Astrocyte (in vitro differentiated cells and primary cell): ENCODE data around the gene DAO. TPM values are rescaled to one million over a fixed set of nuclear protein-coding genes. Genes with fewer than 3 reads are reported as not detected.
A peak's percentile ranks its signal among the peaks of the same experiment; 100 is the strongest.

ENCODE experiments used
- DNase-seq: peaks from one replicate; pipeline ENCODE4 v3.0.0-alpha.2; 2010; ENCODE audit warnings: low read depth
- FAIRE-seq: peaks from 2 replicates; lab custom pipeline; 2011; peaks lifted over from hg19 to GRCh38; lab: Jason Lieb, UNC
- H2AFZ ChIP-seq: 2 replicates; pipeline ENCODE4 v1.6.0; 2012; ENCODE audit warnings: low read depth, low read length, inconsistent platforms
- H3K27ac ChIP-seq: 2 replicates; pipeline ENCODE4 v1.5.1; 2011; ENCODE audit warnings: low read depth, low read length, inconsistent platforms
- H3K27me3 ChIP-seq: 2 replicates; pipeline ENCODE4 v1.6.0; 2011; ENCODE audit warnings: low read length, inconsistent platforms; ENCODE audit not compliant: insufficient read depth
- H3K36me3 ChIP-seq: 2 replicates; pipeline ENCODE4 v1.5.1; 2011; ENCODE audit warnings: low read length, inconsistent platforms; ENCODE audit not compliant: insufficient read depth
- H3K4me1 ChIP-seq: 2 replicates; pipeline ENCODE4 v1.5.1; 2011; ENCODE audit warnings: low read length, inconsistent platforms; ENCODE audit not compliant: insufficient read depth
- H3K4me2 ChIP-seq: 2 replicates; pipeline ENCODE4 v1.6.0; 2012; ENCODE audit warnings: low read length, inconsistent platforms
- H3K4me3 ChIP-seq: 2 replicates; pipeline ENCODE4 v1.5.1; 2011; ENCODE audit warnings: low read depth, mild to moderate bottlenecking, low read length, inconsistent platforms; ENCODE audit not compliant: insufficient read depth
- H3K79me2 ChIP-seq: 2 replicates; pipeline ENCODE4 v1.6.0; 2012; ENCODE audit warnings: mild to moderate bottlenecking, low read length, inconsistent platforms; ENCODE audit not compliant: insufficient read depth
- H3K9ac ChIP-seq: 2 replicates; pipeline ENCODE4 v1.6.0; 2012; ENCODE audit warnings: mild to moderate bottlenecking, low read length, inconsistent platforms
- H3K9me3 ChIP-seq: 2 replicates; pipeline ENCODE4 v1.5.1; 2012; ENCODE audit warnings: low read depth, mild to moderate bottlenecking, low read length, inconsistent platforms; ENCODE audit not compliant: insufficient read depth
- H4K20me1 ChIP-seq: 2 replicates; pipeline ENCODE4 v1.6.0; 2012; ENCODE audit warnings: low read length, inconsistent platforms; ENCODE audit not compliant: insufficient read depth
- H3K27ac Mint-ChIP-seq: one replicate; pipeline ENCODE4 v1.8.0; 2021; ENCODE audit warnings: mild to moderate bottlenecking, mixed read lengths; ENCODE audit not compliant: unreplicated experiment
- H3K27me3 Mint-ChIP-seq: one replicate; pipeline ENCODE4 v1.8.0; 2021; ENCODE audit warnings: low read depth, mixed read lengths; ENCODE audit not compliant: unreplicated experiment
- H3K36me3 Mint-ChIP-seq: one replicate; pipeline ENCODE4 v1.8.0; 2021; ENCODE audit warnings: low read depth, mixed read lengths; ENCODE audit not compliant: unreplicated experiment
- H3K4me1 Mint-ChIP-seq: one replicate; pipeline ENCODE4 v1.8.0; 2021; ENCODE audit warnings: low read depth, mixed read lengths; ENCODE audit not compliant: unreplicated experiment
- H3K4me3 Mint-ChIP-seq: one replicate; pipeline ENCODE4 v1.8.0; 2021; ENCODE audit warnings: mild to moderate bottlenecking, moderate library complexity, mixed read lengths; ENCODE audit not compliant: unreplicated experiment
- H3K9me3 Mint-ChIP-seq: one replicate; pipeline ENCODE4 v1.8.0; 2021; ENCODE audit warnings: mild to moderate bottlenecking, mixed read lengths; ENCODE audit not compliant: unreplicated experiment
- CTCF ChIP-seq: IDR thresholded peaks from 2 replicates; pipeline ENCODE4 v1.5.1; 2011; ENCODE audit warnings: low read depth, mild to moderate bottlenecking, inconsistent platforms, low read length, moderate library complexity; ENCODE audit not compliant: insufficient read depth
- EZH2 ChIP-seq: IDR thresholded peaks from 2 replicates; pipeline ENCODE4 v1.6.1; 2012; ENCODE audit warnings: mild to moderate bottlenecking, low read length, inconsistent platforms; ENCODE audit not compliant: insufficient read depth
- total RNA-seq: library from RNA; stranded (reverse); gene quantifications from 2 replicates; pipeline ENCODE4 v1.2.1, GENCODE V29; 2021

Gene DAO
- total RNA-seq, 1 donor from 2014 or later = not detected

GRCh38 chr12:108854451-108855283 lies 25.2 kb upstream of the DAO start:
- H3K36me3 ChIP-seq = peaks cover 10% of the 10 kb centered on the region
- FAIRE-seq (no peak), DNase-seq (peak; percentile 100)
- no peaks in the 10 kb centered on the region for H3K27me3 ChIP-seq
- H4K20me1 ChIP-seq = no peaks in the 10 kb centered on the region
- peak overlapping the region; percentile 99 for H3K27ac Mint-ChIP-seq
- peak overlapping the region; percentile 97 for H3K4me3 Mint-ChIP-seq
- no peak overlapping the region for H2AFZ ChIP-seq
- TF ChIP-seq EZH2 (no peak), CTCF (no peak)
- H3K27ac ChIP-seq = peak overlapping the region; percentile 100
- peak overlapping the region; percentile 100 for H3K9ac ChIP-seq
- H3K79me2 ChIP-seq = peaks cover 67% of the 10 kb centered on the region
- peaks cover 53% of the 10 kb centered on the region for H3K4me1 Mint-ChIP-seq
- H3K4me3 ChIP-seq = peak overlapping the region; percentile 99
- peaks cover 8% of the 10 kb centered on the region for H3K36me3 Mint-ChIP-seq
- H3K9me3 Mint-ChIP-seq = peaks cover 3% of the 10 kb centered on the region
- H3K27me3 Mint-ChIP-seq = no peaks in the 10 kb centered on the region
- peaks cover 2% of the 10 kb centered on the region for H3K9me3 ChIP-seq
- peak overlapping the region; percentile 100 for H3K4me2 ChIP-seq
- H3K4me1 ChIP-seq = peaks cover 59% of the 10 kb centered on the region

- peaks cover 3% of the 10 kb centered on the region for H3K9me3 Mint-ChIP-seq
- no peak overlapping the region for H2AFZ ChIP-seq
These were observed 24.4 kb upstream of the DAO start for GRCh38 chr12:108855284-108856169.

More at GRCh38 chr12:108855284-108856169, 24.4 kb upstream of the DAO start:
- peak overlapping the region; percentile 100 for H3K4me2 ChIP-seq
- TF ChIP-seq EZH2 = no peak
- no peak for TF ChIP-seq CTCF
- peaks cover 53% of the 10 kb centered on the region for H3K4me1 Mint-ChIP-seq
- peak overlapping the region; percentile 100 for H3K27ac ChIP-seq
- H3K36me3 ChIP-seq = peaks cover 10% of the 10 kb centered on the region
- H3K27ac Mint-ChIP-seq = peak overlapping the region; percentile 99
- no peaks in the 10 kb centered on the region for H4K20me1 ChIP-seq
- peak overlapping the region; percentile 99 for H3K4me3 ChIP-seq
- no peaks in the 10 kb centered on the region for H3K27me3 Mint-ChIP-seq
- peaks cover 2% of the 10 kb centered on the region for H3K9me3 ChIP-seq
- FAIRE-seq (no peak), DNase-seq (peak; percentile 34)
- H3K9ac ChIP-seq = peak overlapping the region; percentile 100
- peaks cover 67% of the 10 kb centered on the region for H3K79me2 ChIP-seq
- H3K36me3 Mint-ChIP-seq = peaks cover 8% of the 10 kb centered on the region
- H3K27me3 ChIP-seq = no peaks in the 10 kb centered on the region
- H3K4me1 ChIP-seq = peaks cover 59% of the 10 kb centered on the region
- peak overlapping the region; percentile 97 for H3K4me3 Mint-ChIP-seq
